ENCODE data around the gene ITPK1. TPM values are rescaled to one million over a fixed set of nuclear protein-coding genes. Genes with fewer than 3 reads are reported as not detected.

ITPK1 gene
- total RNA-seq, 1 experiment from 2014 or later: 25.9 TPM

- Histone ChIP-seq H3K36me3 (ENCODE audit: control insufficient read depth, insufficient read depth, low read length) (no peaks in the 10 kb centered on the region), H3K27me3 (ENCODE audit: control insufficient read depth, insufficient read depth, low read length) (no peaks in the 10 kb centered on the region), H3K4me3 (ENCODE audit: low read depth in 2 of 2, low read length in 2 of 2) (no peak overlapping the region), H3K4me1 (ENCODE audit: control insufficient read depth, insufficient read depth, low read length) (0 out of 2 replicates have a peak, but pooled peaks cover 5% of the 10 kb centered on the region), H3K27ac (ENCODE audit: low read length) (no peak overlapping the region), H3K9me3 (ENCODE audit: control insufficient read depth, insufficient read depth, low read depth, low read length) (no peaks in the 10 kb centered on the region)
- TF ChIP-seq SIN3A (IDR thresholded peaks at IDR 0.05; ENCODE audit: borderline replicate concordance, insufficient read depth, low read depth, low read length) (no peak), CTCF (IDR thresholded peaks at IDR 0.05) (no peak), POLR2AphosphoS5 (IDR thresholded peaks at IDR 0.05; ENCODE audit: low read depth, low read length) (no peak), REST (IDR thresholded peaks at IDR 0.05; ENCODE audit: insufficient read depth in 1 of 2, low read depth in 2 of 2, low read length in 1 of 2) (no peak), TCF7L2 (IDR thresholded peaks at IDR 0.05; ENCODE audit: low read depth, low read length) (no peak)
- ATAC-seq (no peak), DNase-seq (ENCODE audit: low read depth, low spot score) (no peak)
- intact Hi-C loops (cut with micrococcal nuclease; ENCODE audit: unreplicated experiment) (no loop called here), in situ Hi-C loops (cut with HindIII; ENCODE audit: low pct_unique_long_range_greater_than_20kb, low sequenced_read_pairs) (no loop called here)
- CTCF ChIA-PET: no interaction called here
- POLR2A ChIA-PET: no interaction called here
- no TSS peak for BruUV-seq (replicated peaks)
Measured at GRCh38 chr14:93082576-93083001, 33.1 kb downstream of the ITPK1 start.

- in situ Hi-C loops (cut with HindIII; ENCODE audit: low pct_unique_long_range_greater_than_20kb, low sequenced_read_pairs) (no loop called here), intact Hi-C loops (cut with micrococcal nuclease; ENCODE audit: unreplicated experiment) (no loop called here)
- no peak overlapping the region for H3K4me3 ChIP-seq (ENCODE audit: low read depth in 2 of 2, low read length in 2 of 2)
- ChIA-PET POLR2A (no interaction called here), CTCF (interaction anchor here (0.6 kb wide), 1 partner anchor 33 kb away, joined by 3 read pairs; no protein-coding TSS in a partner anchor)
- no peaks in the 10 kb centered on the region for H3K27me3 ChIP-seq (ENCODE audit: control insufficient read depth, insufficient read depth, low read length)
- H3K4me1 ChIP-seq (ENCODE audit: control insufficient read depth, insufficient read depth, low read length): 0 out of 2 replicates have a peak, but pooled peaks cover 5% of the 10 kb centered on the region
- no peak for ATAC-seq
- no peak overlapping the region for H3K27ac ChIP-seq (ENCODE audit: low read length)
- H3K9me3 ChIP-seq (ENCODE audit: control insufficient read depth, insufficient read depth, low read depth, low read length): no peaks in the 10 kb centered on the region
- no peak for TF ChIP-seq REST (IDR thresholded peaks at IDR 0.05; ENCODE audit: insufficient read depth in 1 of 2, low read depth in 2 of 2, low read length in 1 of 2)
- TF ChIP-seq POLR2AphosphoS5 (IDR thresholded peaks at IDR 0.05; ENCODE audit: low read depth, low read length): no peak
- no peak for TF ChIP-seq SIN3A (IDR thresholded peaks at IDR 0.05; ENCODE audit: borderline replicate concordance, insufficient read depth, low read depth, low read length)
- TF ChIP-seq TCF7L2 (IDR thresholded peaks at IDR 0.05; ENCODE audit: low read depth, low read length): no peak
- TF ChIP-seq CTCF (IDR thresholded peaks at IDR 0.05): no peak
- no peak for DNase-seq (ENCODE audit: low read depth, low spot score)
- no peaks in the 10 kb centered on the region for H3K36me3 ChIP-seq (ENCODE audit: control insufficient read depth, insufficient read depth, low read length)
- BruUV-seq (replicated peaks): no TSS peak
Measured at GRCh38 chr14:93081876-93082570, 33.7 kb downstream of the ITPK1 start.

All from Panc1 (cell line).